HG02938 (cell line): ENCODE measurements around the gene PTF1A.
A peak's percentile ranks its signal among the peaks of the same experiment; 100 is the strongest.

Experiments
- ATAC-seq: cut with Tn5 transposase; IDR thresholded peaks from one replicate; pipeline ENCODE4 v1.9.1; 2021; ENCODE audit warnings: mild to moderate bottlenecking, moderate library complexity; ENCODE audit not compliant: unreplicated experiment

Gene PTF1A

GRCh38 chr10:23191764-23192711, at the start of gene PTF1A:
PTF1A (plus strand) TSS chr10:23192312; CDS start chr10:23192531, 219 bp downstream.
- no peak for ATAC-seq

- ATAC-seq, result no peak
Observed at GRCh38 chr10:23146258-23146657, 45.9 kb upstream of the PTF1A start.

- no peak for ATAC-seq
Observed at GRCh38 chr10:23147035-23147434, 45.1 kb upstream of the PTF1A start.

- ATAC-seq, result no peak
Observed at GRCh38 chr10:23148214-23148613, 43.9 kb upstream of the PTF1A start.

- no peak for ATAC-seq
Observed at GRCh38 chr10:23150091-23150490, 42.0 kb upstream of the PTF1A start.

- no peak for ATAC-seq
Observed at GRCh38 chr10:23150610-23151009, 41.5 kb upstream of the PTF1A start.

GRCh38 chr10:23151071-23151470, 41.0 kb upstream of the PTF1A start:
- no peak for ATAC-seq

- no peak for ATAC-seq
Observed at GRCh38 chr10:23155169-23155568, 36.9 kb upstream of the PTF1A start.

- no peak for ATAC-seq
Observed at GRCh38 chr10:23156447-23157150, 35.5 kb upstream of the PTF1A start.

GRCh38 chr10:23157239-23157681, 34.9 kb upstream of the PTF1A start:
- ATAC-seq, result peak; percentile 46

- ATAC-seq, result peak; percentile 68
Observed at GRCh38 chr10:23157691-23158369, 34.3 kb upstream of the PTF1A start.

- peak; percentile 56 for ATAC-seq
Observed at GRCh38 chr10:23158370-23158769, 33.7 kb upstream of the PTF1A start.

- no peak for ATAC-seq
Observed at GRCh38 chr10:23171232-23171876, 20.8 kb upstream of the PTF1A start.

GRCh38 chr10:23172429-23173213, 19.5 kb upstream of the PTF1A start:
- ATAC-seq, result no peak

GRCh38 chr10:23173214-23174073, 18.7 kb upstream of the PTF1A start:
- no peak for ATAC-seq

- no peak for ATAC-seq
Observed at GRCh38 chr10:23174074-23174976, 17.8 kb upstream of the PTF1A start.

- no peak for ATAC-seq
Observed at GRCh38 chr10:23174977-23175512, 17.1 kb upstream of the PTF1A start.

- ATAC-seq, result no peak
Observed at GRCh38 chr10:23186178-23186577, 5.9 kb upstream of the PTF1A start.
